Left ventricle myocardium superior (tissue), 1 donor: ENCODE measurements around the gene SFXN4. TPM values are rescaled to one million over a fixed set of nuclear protein-coding genes. Genes with fewer than 3 reads are reported as not detected.

Experiments
- ATAC-seq: fragments of 200-7000 bp; cut with Tn5 transposase; one replicate; pipeline ENCODE4 v1.9.1; 2020; ENCODE audit warnings: mild to moderate bottlenecking, moderate library complexity
- DNase-seq: peaks from one replicate; pipeline ENCODE4 v3.0.0-alpha.2; 2020
- intact Hi-C: fragments of 100-400 bp; cut with micrococcal nuclease; formaldehyde crosslinking; loops from one replicate; pipeline ENCODE4 v1.11.0; 2022
- long read RNA-seq: library from polyadenylated mRNA; unstranded; transcript quantifications from one replicate; pipeline ENCODE4 v2.0.0, GENCODE V29; 2021
- total RNA-seq: library from RNA; stranded (reverse); fragmentation: NEBNext Ultra II Directional; extraction: Animal tissue kit (Norgen Biotek cat#: 25700); gene quantifications from one replicate; pipeline ENCODE4 v1.2.1, GENCODE V29; 2021
- donor health status: DM: no; HTN: yes; CAD: no; lungs with severe emphysema.

The SFXN4 gene
- 43.0 TPM for total RNA-seq
- long read RNA-seq, transcript SFXN4-201 (14 exons, 1,363 nt) = major isoform, 60 of 87 reads
- long read RNA-seq, partial matches to known transcripts = 3 of 87 reads
- long read RNA-seq, other reads (novel, unspliced or antisense) = 24 of 87 reads

- DNase-seq = peak; percentile 91
- peak; percentile 96 for ATAC-seq
- intact Hi-C loops = loop anchor here (10.0 kb wide), 1 partner anchor 91 kb away; no protein-coding TSS in a partner anchor
These were observed at the start of gene SFXN4 for GRCh38 chr10:119165171-119166117. SFXN4 (minus strand) TSS chr10:119165714; CDS start chr10:119165647, 67 bp downstream.

- ATAC-seq = no peak
- intact Hi-C loops = no loop called here
- DNase-seq = no peak
These were observed 46.3 kb upstream of the SFXN4 start for GRCh38 chr10:119211625-119212441.

GRCh38 chr10:119211176-119211575 lies 45.7 kb upstream of the SFXN4 start:
- DNase-seq (no peak), ATAC-seq (no peak)
- intact Hi-C loops = no loop called here

GRCh38 chr10:119210633-119211032 lies 45.1 kb upstream of the SFXN4 start:
- no peak for DNase-seq
- no peak for ATAC-seq
- intact Hi-C loops = no loop called here

GRCh38 chr10:119209736-119210355 lies 44.3 kb upstream of the SFXN4 start:
- intact Hi-C loops = loop anchor here (10.0 kb wide), 1 partner anchor 205 kb away; no protein-coding TSS in a partner anchor
- no peak for ATAC-seq
- no peak for DNase-seq

- ATAC-seq = peak; percentile 8
- peak; percentile 71 for DNase-seq
- intact Hi-C loops = loop anchor here (10.0 kb wide), 1 partner anchor 206 kb away; no protein-coding TSS in a partner anchor
These were observed 43.7 kb upstream of the SFXN4 start for GRCh38 chr10:119209035-119209735.

GRCh38 chr10:119208553-119208940 lies 43.0 kb upstream of the SFXN4 start:
- intact Hi-C loops = loop anchor here (10.0 kb wide), 1 partner anchor 206 kb away; no protein-coding TSS in a partner anchor
- ATAC-seq (no peak), DNase-seq (no peak)

GRCh38 chr10:119207713-119208552 lies 42.4 kb upstream of the SFXN4 start:
- intact Hi-C loops = loop anchor here (10.0 kb wide), 1 partner anchor 207 kb away; no protein-coding TSS in a partner anchor
- ATAC-seq = peak; percentile 24
- peak; percentile 60 for DNase-seq

- intact Hi-C loops = loop anchor here (10.0 kb wide), 1 partner anchor 207 kb away; no protein-coding TSS in a partner anchor
- peak; percentile 98 for DNase-seq
- ATAC-seq = peak; percentile 93
These were observed 41.8 kb upstream of the SFXN4 start, which contains the start of gene GRK5 for GRCh38 chr10:119207366-119207666. GRK5 (plus strand) TSS chr10:119207571; CDS start chr10:119207918, 347 bp downstream.

- DNase-seq (peak; percentile 90), ATAC-seq (peak; percentile 67)
- intact Hi-C loops = loop anchor here (10.0 kb wide), 1 partner anchor 208 kb away; no protein-coding TSS in a partner anchor
These were observed 41.3 kb upstream of the SFXN4 start for GRCh38 chr10:119206603-119207365.

- intact Hi-C loops = loop anchor here (10.0 kb wide), 1 partner anchor 209 kb away; no protein-coding TSS in a partner anchor
- ATAC-seq (peak; percentile 26), DNase-seq (peak; percentile 86)
These were observed 40.5 kb upstream of the SFXN4 start for GRCh38 chr10:119205894-119206602.

GRCh38 chr10:119203006-119203405 lies 37.5 kb upstream of the SFXN4 start:
- intact Hi-C loops = loop anchor here (5.0 to 10.0 kb wide), 2 partner anchors 212 to 289 kb away; no protein-coding TSS in a partner anchor
- ATAC-seq (no peak), DNase-seq (no peak)

GRCh38 chr10:119201233-119201632 lies 35.7 kb upstream of the SFXN4 start:
- no peak for DNase-seq
- ATAC-seq = no peak
- intact Hi-C loops = loop anchor here (2.0 to 10.0 kb wide), 3 partner anchors 214 to 291 kb away; no protein-coding TSS in a partner anchor

GRCh38 chr10:119199231-119199992 lies 33.9 kb upstream of the SFXN4 start:
- peak; percentile 97 for ATAC-seq
- peak; percentile 57 for DNase-seq

GRCh38 chr10:119198438-119198837 lies 32.9 kb upstream of the SFXN4 start:
- intact Hi-C loops = no loop called here
- peak; percentile 25 for ATAC-seq
- DNase-seq = no peak

More at GRCh38 chr10:119199231-119199992, 33.9 kb upstream of the SFXN4 start:
- intact Hi-C loops = no loop called here
